IMR-90 (cell line): ENCODE data around the gene OR7A5. TPM values are rescaled to one million over a fixed set of nuclear protein-coding genes. Genes with fewer than 3 reads are reported as not detected.

ENCODE experiments used
- ATAC-seq: fragments of 200-7000 bp; cut with Tn5 transposase; 2 replicates; pipeline ENCODE4 v1.9.1; 2020; ENCODE audit warnings: low read depth, mild to moderate bottlenecking, moderate library complexity
- BruUV-seq: library from RNA; stranded (reverse); fragments of 400-500 nt; replicated peaks from 2 replicates; lab custom pipeline; 2021; lab: Mats Ljungman, UMichigan
- CTCF ChIA-PET: fragments of 300-600 bp; formaldehyde crosslinking; extraction: SDS; loops from one replicate; lab custom pipeline; 2021; ENCODE audit warnings: antibody characterized with exemption; lab: Yijun Ruan, JAX
- POLR2A ChIA-PET: fragments of 300-600 bp; sonication (Branson Sonifier 250); formaldehyde crosslinking; loops from one replicate; lab custom pipeline; 2022; ENCODE audit warnings: antibody characterized with exemption; ENCODE audit not compliant: unreplicated experiment; lab: Charles Lee
- DNase-seq: peaks from one replicate; pipeline ENCODE4 v3.0.0; 2013
- H2AFZ ChIP-seq: replicated peaks from 2 replicates; pipeline ENCODE3; 2013; ENCODE audit warnings: low read length, mild to moderate bottlenecking; ENCODE audit not compliant: poor library complexity
- H2AK5ac ChIP-seq: 2 replicates; pipeline ENCODE4 v1.6.1; 2013; ENCODE audit warnings: low read depth, low read length, inconsistent platforms
- H2AK9ac ChIP-seq: replicated peaks from 2 replicates; pipeline ENCODE3; 2013; ENCODE audit warnings: mild to moderate bottlenecking, low read depth, low read length, moderate library complexity; ENCODE audit not compliant: poor library complexity
- H2BK120ac ChIP-seq: 2 replicates; pipeline ENCODE4 v1.6.1; 2013; ENCODE audit warnings: low read depth, low read length, inconsistent platforms
- H2BK15ac ChIP-seq: 3 replicates; pipeline ENCODE4 v1.6.1; 2013; ENCODE audit warnings: low read depth, low read length, inconsistent platforms
- H2BK20ac ChIP-seq: 2 replicates; pipeline ENCODE4 v1.6.1; 2013; ENCODE audit warnings: low read depth, mild to moderate bottlenecking, inconsistent platforms, low read length, moderate library complexity
- H2BK5ac ChIP-seq: 2 replicates; pipeline ENCODE4 v1.6.1; 2013; ENCODE audit warnings: mild to moderate bottlenecking, low read depth, low read length, inconsistent platforms; ENCODE audit not compliant: poor library complexity, severe bottlenecking
- H3K14ac ChIP-seq: replicated peaks from 2 replicates; pipeline ENCODE4 v1.6.1; 2013; ENCODE audit warnings: low read depth, low read length, inconsistent platforms
- H3K18ac ChIP-seq: 2 replicates; pipeline ENCODE4 v1.6.1; 2013; ENCODE audit warnings: low read depth, low read length, control low read depth
- H3K23ac ChIP-seq: 2 replicates; pipeline ENCODE4 v1.6.1; 2013; ENCODE audit warnings: low read depth, low read length, inconsistent platforms
- H3K27ac ChIP-seq: 2 replicates; pipeline ENCODE4 v1.5.1; 2013; ENCODE audit warnings: mild to moderate bottlenecking, control low read depth, low read length; ENCODE audit not compliant: insufficient read depth
- H3K27me3 ChIP-seq: 2 replicates; pipeline ENCODE4 v1.6.1; 2013; ENCODE audit warnings: low read length; ENCODE audit not compliant: control insufficient read depth, insufficient read depth
- H3K36me3 ChIP-seq: 2 replicates; pipeline ENCODE4 v1.6.1; 2013; ENCODE audit warnings: low read length, mixed read lengths; ENCODE audit not compliant: control insufficient read depth, insufficient read depth
- H3K4ac ChIP-seq: 2 replicates; pipeline ENCODE4 v1.6.1; 2013; ENCODE audit warnings: low read depth, low read length, inconsistent platforms
- H3K4me1 ChIP-seq: 2 replicates; pipeline ENCODE4 v1.6.1; 2013; ENCODE audit warnings: low read length, mixed read lengths; ENCODE audit not compliant: control insufficient read depth, insufficient read depth
- H3K4me2 ChIP-seq: 2 replicates; pipeline ENCODE4 v1.6.1; 2013; ENCODE audit warnings: low read depth, mild to moderate bottlenecking, control low read depth, low read length, moderate library complexity
- H3K4me3 ChIP-seq: 2 replicates; pipeline ENCODE4 v1.5.1; 2013; ENCODE audit warnings: low read depth, mild to moderate bottlenecking, control low read depth, low read length, moderate library complexity; ENCODE audit not compliant: insufficient read depth
- H3K56ac ChIP-seq: 2 replicates; pipeline ENCODE4 v1.6.1; 2013; ENCODE audit warnings: low read length, inconsistent platforms; ENCODE audit not compliant: insufficient read depth; ENCODE audit errors: extremely low read depth
- H3K79me1 ChIP-seq, 2 experiments: 2 replicates each; pipeline ENCODE4 v1.6.1; 2013; ENCODE audit warnings: low read length in 2 of 2, inconsistent platforms in 1 of 2, low read depth in 1 of 2
- H3K9ac ChIP-seq: 2 replicates; pipeline ENCODE4 v1.6.1; 2013; ENCODE audit warnings: low read depth, low read length, control low read depth
- H3K9me1 ChIP-seq: 2 replicates; pipeline ENCODE4 v1.6.1; 2013; ENCODE audit warnings: low read length, inconsistent platforms; ENCODE audit not compliant: insufficient read depth
- H3K9me3 ChIP-seq: 2 replicates; pipeline ENCODE4 v1.6.1; 2013; ENCODE audit warnings: low read length; ENCODE audit not compliant: control insufficient read depth, insufficient read depth
- H4K20me1 ChIP-seq: 2 replicates; pipeline ENCODE4 v1.6.1; 2013; ENCODE audit warnings: low read length, inconsistent platforms; ENCODE audit not compliant: insufficient read depth
- H4K5ac ChIP-seq: 2 replicates; pipeline ENCODE4 v1.6.1; 2013; ENCODE audit warnings: mild to moderate bottlenecking, low read depth, low read length, control low read depth
- H4K8ac ChIP-seq, 2 experiments: 2 replicates each; pipeline ENCODE4 v1.6.1; 2013; ENCODE audit warnings: low read depth in 2 of 2, low read length in 2 of 2, control low read depth in 1 of 2, inconsistent platforms in 1 of 2
- H4K91ac ChIP-seq: 2 replicates; pipeline ENCODE4 v1.6.1; 2013; ENCODE audit warnings: low read depth, low read length, inconsistent platforms; ENCODE audit not compliant: insufficient read depth
- MAFK ChIP-seq: IDR thresholded peaks from 2 replicates; pipeline ENCODE4 v1.6.1; 2012; ENCODE audit warnings: low read depth, low read length, improper control_type of control experiment
- MAZ ChIP-seq: IDR thresholded peaks from 2 replicates; pipeline ENCODE4 v1.6.1; 2012; ENCODE audit warnings: low read depth, mild to moderate bottlenecking, low read length, improper control_type of control experiment, moderate library complexity, borderline replicate concordance
- RAD21 ChIP-seq: IDR thresholded peaks from 2 replicates; pipeline ENCODE4 v1.6.1; 2012; ENCODE audit warnings: low read length, improper control_type of control experiment
- WGBS, 2 experiments: methylation state at CpG; one replicate each; pipeline versions ENCODE4 v1.1.5 to v1.1.7; 2013; ENCODE audit warnings: missing lambda C conversion rate in 2 of 2; ENCODE audit not compliant: insufficient read length in 1 of 2; ENCODE audit errors: extremely low coverage in 2 of 2; 5-methylcytosine and 5-hydroxymethylcytosine counted together
- dilution Hi-C: fragments of 300-500 bp; cut with HindIII; formaldehyde crosslinking; loops from one replicate; pipeline ENCODE4 v1.14.3; 2018; ENCODE audit warnings: low sequenced_read_pairs; ENCODE audit not compliant: unreplicated experiment
- in situ Hi-C: fragments of 300-500 bp; cut with MboI; formaldehyde crosslinking; loops from 3 replicates; pipeline ENCODE4 v1.14.3; 2019; ENCODE audit warnings: low sequenced_read_pairs, inconsistent platforms, mixed read lengths
- intact Hi-C: fragments of 100-400 bp; cut with micrococcal nuclease; formaldehyde crosslinking; loops from 2 replicates; pipeline ENCODE4 v1.10.0; 2022
- polyA plus RNA-seq, 3 experiments: library from polyadenylated mRNA; depleted of rRNA; stranded (reverse); fragments of >200 nt; gene quantifications; 2 replicates each; pipeline ENCODE4 v1.2.3, GENCODE V29; 2012; ENCODE audit warnings: low replicate concordance in 1 of 3
- total RNA-seq: library from RNA; depleted of rRNA; stranded (reverse); fragments of >200 nt; gene quantifications from 2 replicates; pipeline ENCODE4 v1.2.3, GENCODE V29; 2012

OR7A5 gene
- total and polyA plus RNA-seq, 2 of the 4 experiments (the other 2 are of a cell fraction): not detected

DNA sequence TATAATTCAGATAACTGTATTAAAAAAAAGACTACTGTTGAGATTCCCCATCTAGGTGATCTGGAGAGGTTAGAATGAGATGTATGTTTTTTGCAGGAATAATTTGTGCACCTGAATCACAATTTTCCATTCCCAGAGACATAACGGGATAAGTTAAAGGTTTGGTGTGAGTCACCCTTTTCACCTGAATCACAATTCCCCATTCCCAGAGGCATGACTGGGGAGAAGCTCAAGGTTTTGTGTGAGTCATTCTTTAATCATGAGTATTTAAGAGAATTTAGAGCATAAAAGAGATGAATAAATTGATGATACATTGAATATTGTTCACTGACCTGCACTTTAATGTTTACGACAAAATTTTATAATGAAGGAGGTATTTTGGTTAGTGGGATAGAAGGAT, 9.0 kb downstream of the OR7A5 start:
- Histone ChIP-seq H2BK15ac (no peak overlapping the region), H2BK120ac (no peak overlapping the region), H4K5ac (no peak overlapping the region), H3K4ac (no peak overlapping the region), H3K79me1 (no peaks in the 10 kb centered on the region), H3K9me3 (peaks cover 3% of the 10 kb centered on the region; the same call in 1 of the 2 replicates), H2BK5ac (no peak overlapping the region), H4K20me1 (no peaks in the 10 kb centered on the region), H2AFZ (no peak overlapping the region), H3K27ac (no peak overlapping the region), H3K9ac (no peak overlapping the region), H3K14ac (no peak overlapping the region), H3K36me3 (no peaks in the 10 kb centered on the region), H3K4me2 (no peak overlapping the region), H4K8ac (no peak overlapping the region), H3K27me3 (no peaks in the 10 kb centered on the region), H3K4me3 (no peak overlapping the region), H3K18ac (no peak overlapping the region), H3K56ac (no peak overlapping the region), H4K91ac (no peak overlapping the region), H3K23ac (no peak overlapping the region), H3K4me1 (no peaks in the 10 kb centered on the region), H3K9me1 (no peaks in the 10 kb centered on the region), H2AK9ac (no peak overlapping the region), H2BK20ac (no peak overlapping the region), H2AK5ac (no peak overlapping the region)
- DNase-seq: no peak
- no CpG with 5 or more reads among the region's 2 CpGs for WGBS, 2 experiments
- no TSS peak for BruUV-seq
- ChIA-PET CTCF (no interaction called here), POLR2A (no interaction called here)
- ATAC-seq: no peak
- dilution Hi-C loops: no loop called here
- intact Hi-C loops: no loop called here
- no peak for TF ChIP-seq MAFK
- TF ChIP-seq MAZ: no peak
- no peak for TF ChIP-seq RAD21
- in situ Hi-C loops: no loop called here
